Smooth muscle cell (in vitro differentiated cells): Measurements from ENCODE around the gene HIVEP1. TPM values are rescaled to one million over a fixed set of nuclear protein-coding genes. Genes with fewer than 3 reads are reported as not detected.

Experiments
- DNase-seq: peaks from one replicate; lab custom pipeline; 2025; ENCODE audit not compliant: unreplicated experiment; lab: John Stamatoyannopoulos, UW
- H2AFZ ChIP-seq: fragments of 200-600 bp; sonication (generic); 2 replicates; pipeline ENCODE4 v1.6.0; 2016; ENCODE audit warnings: antibody characterized with exemption, low read depth, mild to moderate bottlenecking
- H3F3A ChIP-seq: fragments of 200-600 bp; sonication (generic); 2 replicates; pipeline ENCODE4 v1.6.0; 2017; ENCODE audit warnings: antibody characterized with exemption, low read depth
- H3K27ac ChIP-seq: fragments of 200-600 bp; sonication (generic); 2 replicates; pipeline ENCODE4 v1.5.1; 2016; ENCODE audit warnings: low read depth, mild to moderate bottlenecking
- H3K27me3 ChIP-seq: fragments of 200-600 bp; sonication (generic); 2 replicates; pipeline ENCODE4 v1.6.1; 2016; ENCODE audit warnings: low read depth, mild to moderate bottlenecking
- H3K36me3 ChIP-seq: fragments of 200-600 bp; sonication (generic); 2 replicates; pipeline ENCODE4 v1.5.1; 2016; ENCODE audit warnings: low read depth
- H3K4me1 ChIP-seq: fragments of 200-600 bp; sonication (generic); 2 replicates; pipeline ENCODE4 v1.5.1; 2016; ENCODE audit warnings: low read depth
- H3K4me2 ChIP-seq: fragments of 200-600 bp; sonication (generic); 2 replicates; pipeline ENCODE4 v1.6.0; 2016; ENCODE audit warnings: mild to moderate bottlenecking
- H3K4me3 ChIP-seq: fragments of 200-600 bp; sonication (generic); 2 replicates; pipeline ENCODE4 v1.5.1; 2016; ENCODE audit warnings: mild to moderate bottlenecking
- H3K79me2 ChIP-seq: fragments of 200-600 bp; sonication (generic); 2 replicates; pipeline ENCODE4 v1.6.0; 2016; ENCODE audit warnings: low read depth, mild to moderate bottlenecking
- H3K9ac ChIP-seq: fragments of 200-600 bp; sonication (generic); 2 replicates; pipeline ENCODE4 v1.6.0; 2016; ENCODE audit warnings: low read depth
- H3K9me3 ChIP-seq: fragments of 200-600 bp; sonication (generic); replicated peaks from 2 replicates; pipeline ENCODE4 v1.5.1; 2016; ENCODE audit warnings: low read depth
- H4K20me1 ChIP-seq: fragments of 200-600 bp; sonication (generic); 2 replicates; pipeline ENCODE4 v1.6.0; 2016; ENCODE audit warnings: low read depth
- WGBS: methylation state at CpG from one replicate; pipeline ENCODE4 v1.1.7; 2016; ENCODE audit warnings: low lambda C conversion rate; 5-methylcytosine and 5-hydroxymethylcytosine counted together
- polyA plus RNA-seq: library from polyadenylated mRNA; unstranded; fragments of >200 nt; fragmentation: Nextera tagmentation; extraction: Ambion mirVana; gene quantifications from 2 replicates; pipeline ENCODE4 v1.2.1, GENCODE V29; 2016
- total RNA-seq: library from RNA; depleted of rRNA; stranded (reverse); fragments of >200 nt; gene quantifications from 2 replicates; pipeline ENCODE4 v1.2.3, GENCODE V29; 2014
- TF ChIP-seq, protein P1 (sequence below): fragments of 200-600 bp; sonication (generic); IDR thresholded peaks from 2 replicates; pipeline ENCODE4 v1.5.1; 2017; ENCODE audit warnings: borderline replicate concordance, mild to moderate bottlenecking, antibody characterized with exemption; ENCODE audit not compliant: insufficient read depth, poor library complexity, severe bottlenecking

HIVEP1 gene
- total and polyA plus RNA-seq, 2 experiments from 2014 or later, result 6.8 to 58.8 TPM

DNA sequence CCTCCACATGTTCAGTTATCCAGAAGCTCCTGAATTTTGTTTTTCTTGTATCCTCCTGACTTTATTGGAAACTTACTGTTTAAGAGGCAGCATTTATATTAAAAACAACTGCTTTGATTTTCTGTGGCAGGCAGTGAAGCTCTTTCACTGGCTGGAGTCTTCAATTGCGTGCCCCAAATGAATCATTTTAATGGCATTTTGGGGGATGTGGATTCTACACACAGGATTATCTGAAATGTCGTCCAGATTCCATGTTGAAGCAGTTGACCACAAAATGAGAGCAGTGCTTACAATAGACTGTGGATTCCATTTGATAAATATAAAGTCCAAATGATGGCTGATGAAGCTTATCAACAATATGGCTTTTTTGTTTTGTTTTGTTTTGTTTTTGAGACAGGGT is 41.0 kb upstream of the HIVEP1 start:
- peak overlapping the region; percentile 26 for H2AFZ ChIP-seq
- H3K4me2 ChIP-seq, result peak overlapping the region; percentile 56
- no peak overlapping the region for H3K9ac ChIP-seq
- H3K79me2 ChIP-seq, result no peaks in the 10 kb centered on the region
- no peaks in the 10 kb centered on the region for H4K20me1 ChIP-seq
- H3K9me3 ChIP-seq, result no peaks in the 10 kb centered on the region
- H3K27ac ChIP-seq, result peak overlapping the region; percentile 85
- no peak overlapping the region for H3K4me3 ChIP-seq
- no peak for DNase-seq
- peaks cover 4% of the 10 kb centered on the region for H3F3A ChIP-seq
- H3K36me3 ChIP-seq, result no peaks in the 10 kb centered on the region
- H3K27me3 ChIP-seq, result no peaks in the 10 kb centered on the region
- WGBS, result 8% methylated on average over 2 of the region's 2 CpGs
- no peaks in the 10 kb centered on the region for H3K4me1 ChIP-seq
- TF ChIP-seq, protein P1, sequence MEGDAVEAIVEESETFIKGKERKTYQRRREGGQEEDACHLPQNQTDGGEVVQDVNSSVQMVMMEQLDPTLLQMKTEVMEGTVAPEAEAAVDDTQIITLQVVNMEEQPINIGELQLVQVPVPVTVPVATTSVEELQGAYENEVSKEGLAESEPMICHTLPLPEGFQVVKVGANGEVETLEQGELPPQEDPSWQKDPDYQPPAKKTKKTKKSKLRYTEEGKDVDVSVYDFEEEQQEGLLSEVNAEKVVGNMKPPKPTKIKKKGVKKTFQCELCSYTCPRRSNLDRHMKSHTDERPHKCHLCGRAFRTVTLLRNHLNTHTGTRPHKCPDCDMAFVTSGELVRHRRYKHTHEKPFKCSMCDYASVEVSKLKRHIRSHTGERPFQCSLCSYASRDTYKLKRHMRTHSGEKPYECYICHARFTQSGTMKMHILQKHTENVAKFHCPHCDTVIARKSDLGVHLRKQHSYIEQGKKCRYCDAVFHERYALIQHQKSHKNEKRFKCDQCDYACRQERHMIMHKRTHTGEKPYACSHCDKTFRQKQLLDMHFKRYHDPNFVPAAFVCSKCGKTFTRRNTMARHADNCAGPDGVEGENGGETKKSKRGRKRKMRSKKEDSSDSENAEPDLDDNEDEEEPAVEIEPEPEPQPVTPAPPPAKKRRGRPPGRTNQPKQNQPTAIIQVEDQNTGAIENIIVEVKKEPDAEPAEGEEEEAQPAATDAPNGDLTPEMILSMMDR, result no peak

DNA sequence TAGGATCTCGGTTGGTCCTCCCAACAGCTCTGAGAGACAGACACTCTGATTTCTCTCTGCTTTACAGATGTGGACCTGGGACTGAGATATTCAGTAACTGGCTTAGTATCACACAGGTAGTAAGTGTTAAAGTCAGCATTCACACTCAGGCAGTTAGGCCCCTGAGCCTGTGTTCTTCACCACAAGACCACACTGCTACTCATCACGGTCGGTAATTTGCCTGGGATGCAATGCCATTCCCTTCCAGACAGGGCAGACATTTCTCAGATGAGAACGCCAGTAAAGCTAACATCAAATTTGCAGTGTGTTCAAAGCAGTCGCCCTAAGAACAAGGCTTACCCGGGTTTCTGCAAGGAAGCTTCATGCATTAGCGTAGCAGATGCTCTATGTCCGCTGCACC is 39.8 kb upstream of the HIVEP1 start:
- peak overlapping the region; percentile 85 for H3K27ac ChIP-seq
- no peak overlapping the region for H3K4me2 ChIP-seq
- no peaks in the 10 kb centered on the region for H3K4me1 ChIP-seq
- H3K4me3 ChIP-seq, result no peak overlapping the region
- H3K36me3 ChIP-seq, result no peaks in the 10 kb centered on the region
- DNase-seq, result no peak
- H3K27me3 ChIP-seq, result no peaks in the 10 kb centered on the region
- H2AFZ ChIP-seq, result no peak overlapping the region
- H3K9ac ChIP-seq, result peak overlapping the region; percentile 9
- TF ChIP-seq, protein P1, result no peak
- no peaks in the 10 kb centered on the region for H4K20me1 ChIP-seq
- no peaks in the 10 kb centered on the region for H3K9me3 ChIP-seq
- no peaks in the 10 kb centered on the region for H3K79me2 ChIP-seq
- peaks cover 4% of the 10 kb centered on the region for H3F3A ChIP-seq
- 82% methylated on average over 8 of the region's 8 CpGs for WGBS

DNA sequence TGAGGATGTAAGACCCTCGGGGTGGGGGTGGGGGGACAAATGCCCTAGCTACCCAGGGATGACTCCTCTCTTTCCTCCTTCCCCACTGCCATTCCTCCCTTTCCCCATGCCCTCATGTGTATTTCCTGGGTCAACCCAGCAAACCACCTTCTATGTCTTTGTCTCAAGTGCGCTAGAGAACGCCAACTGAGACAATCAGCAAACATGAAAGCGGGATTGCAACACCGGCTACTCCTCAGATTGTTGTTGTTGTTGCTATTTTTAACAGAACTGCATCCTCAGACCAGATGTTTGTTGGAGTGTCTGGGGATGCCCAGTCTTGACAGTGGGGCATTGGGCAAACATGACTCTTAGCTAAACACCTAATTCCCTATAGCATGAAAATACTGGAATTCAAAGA is 39.3 kb upstream of the HIVEP1 start:
- no peaks in the 10 kb centered on the region for H3K27me3 ChIP-seq
- no peaks in the 10 kb centered on the region for H3K9me3 ChIP-seq
- TF ChIP-seq, protein P1, result no peak
- no peak overlapping the region for H3K9ac ChIP-seq
- H3K27ac ChIP-seq, result no peak overlapping the region
- H3K4me1 ChIP-seq, result no peaks in the 10 kb centered on the region
- no peaks in the 10 kb centered on the region for H4K20me1 ChIP-seq
- no peak for DNase-seq
- H3K36me3 ChIP-seq, result no peaks in the 10 kb centered on the region
- no peak overlapping the region for H2AFZ ChIP-seq
- 87% methylated on average over 5 of the region's 5 CpGs for WGBS
- H3K79me2 ChIP-seq, result no peaks in the 10 kb centered on the region
- peaks cover 4% of the 10 kb centered on the region for H3F3A ChIP-seq
- no peak overlapping the region for H3K4me3 ChIP-seq
- no peak overlapping the region for H3K4me2 ChIP-seq

DNA sequence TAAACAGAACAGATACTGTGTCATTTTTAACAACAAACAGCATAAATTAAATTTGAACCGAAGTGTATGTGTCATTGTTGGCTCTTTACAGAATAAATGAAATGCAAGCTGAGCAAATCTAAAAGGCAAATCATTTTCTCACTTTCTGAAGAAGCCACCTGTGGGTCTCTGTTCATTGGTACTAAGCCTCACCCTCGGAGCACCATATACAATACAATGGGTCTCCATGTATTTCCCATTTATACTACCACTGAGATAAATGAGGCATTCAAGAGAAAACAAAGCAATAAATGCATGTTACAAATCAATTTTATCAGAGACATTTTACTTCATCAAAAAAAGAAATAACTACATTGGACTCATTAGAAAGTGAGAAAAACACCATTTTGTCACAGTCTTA is 38.9 kb upstream of the HIVEP1 start:
- Histone ChIP-seq H3K9ac (no peak overlapping the region), H3F3A (peaks cover 4% of the 10 kb centered on the region), H2AFZ (no peak overlapping the region), H3K27me3 (no peaks in the 10 kb centered on the region), H3K27ac (no peak overlapping the region), H3K79me2 (no peaks in the 10 kb centered on the region), H3K4me2 (no peak overlapping the region), H3K4me3 (no peak overlapping the region), H3K36me3 (no peaks in the 10 kb centered on the region), H3K9me3 (no peaks in the 10 kb centered on the region), H3K4me1 (no peaks in the 10 kb centered on the region), H4K20me1 (no peaks in the 10 kb centered on the region)
- WGBS, result 79% methylated on average over 2 of the region's 2 CpGs
- no peak for DNase-seq
- TF ChIP-seq, protein P1, result no peak
